Activated CD8-positive, alpha-beta memory T cell treated with anti-CD3 and anti-CD28 coated beads for 48 hours (primary cell): Measurements from ENCODE around the gene C1QTNF6.

Experiments used
- DNase-seq, 3 experiments: peaks; one replicate each; pipeline ENCODE4 v3.0.0-alpha.2; 2020; ENCODE audit warnings: low read depth in 2 of 3, low spot score in 2 of 3

C1QTNF6 gene

DNA sequence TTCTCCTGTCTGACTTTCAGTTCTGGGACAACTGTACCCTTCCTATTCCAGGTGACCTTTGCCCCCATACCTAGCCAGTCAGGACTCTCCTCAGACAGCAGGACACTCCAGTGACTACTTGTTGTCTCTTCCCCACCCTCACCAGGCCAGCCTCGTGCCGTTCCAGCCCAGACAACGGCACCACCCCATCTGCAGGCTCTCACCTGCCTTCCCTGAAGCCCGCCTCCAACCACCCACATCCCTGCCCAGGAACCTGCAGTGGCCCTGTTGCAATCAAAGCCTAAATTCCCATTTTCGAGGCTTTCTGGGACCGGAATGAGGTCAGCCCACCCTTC is 42.0 kb downstream of the C1QTNF6 start:
- DNase-seq: no peak

DNA sequence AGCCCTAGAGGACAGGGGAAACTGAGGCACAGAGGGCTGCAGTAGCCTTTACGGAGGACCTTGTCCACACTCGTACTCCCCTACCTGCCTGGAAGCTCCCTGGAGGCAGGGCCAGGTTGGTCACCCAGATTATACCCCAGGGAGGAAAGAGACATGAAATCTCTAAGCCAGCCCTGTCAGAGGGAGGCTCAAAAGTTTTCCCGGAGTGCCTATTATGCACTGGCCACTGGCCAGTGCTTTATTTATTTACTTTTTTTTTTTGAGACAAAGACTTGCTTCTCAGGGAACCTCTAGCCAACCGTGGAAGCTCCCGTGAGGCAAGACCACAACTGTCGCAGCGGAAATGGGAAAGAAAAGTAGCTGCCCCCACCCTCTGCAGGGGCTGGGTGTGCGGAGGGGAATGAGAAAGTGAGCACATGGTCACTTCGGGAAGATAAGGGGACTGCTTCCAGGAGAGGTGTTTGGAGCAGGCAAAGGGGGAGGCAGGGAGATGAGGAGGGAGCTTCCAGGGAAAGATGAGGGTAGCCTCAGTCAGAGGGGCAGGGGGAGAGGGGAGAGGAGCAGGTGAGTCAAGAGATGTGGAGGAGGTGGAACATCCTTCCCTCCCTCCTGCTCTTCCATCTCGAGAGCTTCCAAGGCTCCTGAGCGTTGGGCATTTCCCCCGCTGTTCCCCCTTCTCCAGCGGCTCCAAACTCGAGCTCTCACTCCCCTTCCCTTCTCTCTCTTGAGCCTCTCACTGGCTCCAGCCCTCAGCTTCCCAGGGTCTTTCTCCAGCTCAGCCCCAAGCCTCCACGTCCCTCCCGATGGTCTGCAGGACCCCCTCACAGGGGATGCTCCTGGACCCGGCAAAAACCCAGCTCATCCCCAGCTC is 42.6 kb downstream of the C1QTNF6 start:
- no peak for DNase-seq

DNA sequence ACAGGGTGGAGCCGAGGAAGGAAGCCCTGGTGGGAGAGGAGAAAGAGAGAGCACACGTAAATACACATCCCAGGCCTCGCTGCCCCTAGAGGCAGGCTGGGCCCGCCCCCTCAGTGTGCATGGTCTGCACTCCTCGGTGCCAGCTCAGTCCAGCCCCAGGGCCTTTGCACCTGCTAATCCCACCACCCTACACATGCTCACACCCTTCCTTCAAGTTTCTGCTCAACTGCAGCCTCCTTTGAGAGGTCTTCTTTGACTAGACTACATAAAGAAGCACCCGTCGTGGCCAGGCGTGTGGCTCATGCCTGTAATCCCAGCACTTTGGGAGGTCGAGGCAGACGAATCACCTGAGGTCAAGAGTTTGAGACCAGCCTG is 43.9 kb downstream of the C1QTNF6 start:
- DNase-seq: no peak

DNA sequence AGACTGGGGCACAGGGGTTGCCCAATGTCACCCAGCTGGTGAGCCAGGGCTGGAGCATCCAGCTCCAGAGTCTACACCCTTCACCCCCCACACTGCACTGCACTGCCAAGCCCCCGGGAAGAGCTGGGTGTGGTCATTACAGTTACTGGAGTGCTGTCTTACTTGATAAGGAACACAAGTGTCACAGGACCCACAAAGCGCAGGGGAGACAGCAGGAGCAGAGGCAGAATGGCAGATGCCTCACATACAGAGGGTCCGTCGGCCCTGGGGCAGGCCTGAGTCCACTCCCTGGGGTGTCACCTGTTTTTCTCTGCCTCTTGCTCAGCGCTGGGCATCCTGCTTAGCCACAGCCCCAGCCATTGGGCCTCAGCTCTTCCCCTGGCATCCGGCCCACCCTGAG is 46.1 kb downstream of the C1QTNF6 start:
- no peak for DNase-seq

DNA sequence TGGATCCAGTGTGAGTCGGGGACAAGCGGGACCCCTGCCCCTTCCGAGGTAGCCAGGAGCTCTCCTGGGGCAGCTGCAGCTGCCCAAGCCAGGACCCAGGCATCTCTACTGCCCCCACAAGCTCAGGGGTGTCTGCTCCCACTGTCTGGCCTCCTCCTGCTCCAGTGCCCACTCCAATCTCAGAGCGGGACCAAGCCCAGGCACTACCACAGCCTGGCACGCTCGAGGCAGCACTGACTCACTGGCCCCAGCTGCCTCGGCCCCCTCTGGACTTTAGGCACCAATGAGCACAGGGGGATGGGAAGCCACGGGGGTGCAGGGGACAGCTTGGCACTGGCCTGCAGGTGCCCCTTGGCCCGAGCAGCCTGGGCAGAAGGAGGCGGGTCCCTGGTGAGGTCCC is 46.6 kb downstream of the C1QTNF6 start:
- DNase-seq: no peak

DNA sequence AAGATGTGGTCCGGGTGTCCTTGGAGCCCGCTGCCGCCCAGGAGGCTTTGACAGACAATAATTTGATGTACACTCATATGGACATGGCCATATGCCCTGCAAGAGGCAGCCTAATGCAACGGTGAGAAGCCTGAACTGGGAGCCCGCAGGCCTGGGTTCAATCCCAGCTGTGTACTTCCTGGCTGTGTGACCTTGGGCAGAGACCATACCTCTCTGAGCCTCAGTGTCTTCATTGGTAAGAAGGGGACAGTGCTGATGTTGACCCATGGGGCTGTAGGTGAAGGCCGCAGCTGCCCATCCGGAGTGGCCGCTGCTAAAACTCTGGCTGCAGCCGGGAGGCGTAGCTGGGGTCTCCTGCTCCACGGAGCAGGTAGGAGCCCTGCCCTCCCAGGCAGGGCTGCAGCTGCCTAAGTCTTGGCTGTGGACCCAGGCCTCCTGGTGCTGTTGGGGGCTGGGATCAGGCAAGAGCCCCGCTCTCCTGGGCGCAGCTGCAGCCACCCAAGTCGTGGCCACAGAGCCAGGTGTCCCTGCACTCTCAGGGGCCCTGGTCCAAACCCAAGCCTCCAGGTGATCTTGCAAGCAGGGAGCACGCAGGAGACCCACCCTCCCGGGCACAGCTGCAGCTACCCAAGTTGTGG is 47.2 kb downstream of the C1QTNF6 start:
- DNase-seq: no peak

DNA sequence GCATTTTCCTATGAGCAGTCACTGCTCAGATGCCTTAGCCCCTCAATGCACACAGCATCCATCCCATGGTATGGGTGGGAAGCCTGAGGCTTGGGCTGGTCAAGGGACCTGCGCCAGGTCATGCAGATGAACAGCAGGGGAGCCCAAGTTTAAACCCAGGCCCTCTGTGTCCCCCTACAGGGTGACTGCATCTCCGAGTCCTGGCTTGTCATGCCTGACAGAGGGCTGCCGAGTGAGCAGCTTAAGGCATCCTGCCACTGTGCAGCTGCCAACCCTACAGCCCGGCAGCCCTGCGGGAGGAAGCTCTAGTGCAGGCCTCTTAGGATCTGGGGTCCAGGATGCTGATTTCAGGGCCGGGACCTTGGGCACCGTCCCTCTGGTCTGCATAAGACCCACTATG is 48.3 kb downstream of the C1QTNF6 start:
- no peak for DNase-seq

DNA sequence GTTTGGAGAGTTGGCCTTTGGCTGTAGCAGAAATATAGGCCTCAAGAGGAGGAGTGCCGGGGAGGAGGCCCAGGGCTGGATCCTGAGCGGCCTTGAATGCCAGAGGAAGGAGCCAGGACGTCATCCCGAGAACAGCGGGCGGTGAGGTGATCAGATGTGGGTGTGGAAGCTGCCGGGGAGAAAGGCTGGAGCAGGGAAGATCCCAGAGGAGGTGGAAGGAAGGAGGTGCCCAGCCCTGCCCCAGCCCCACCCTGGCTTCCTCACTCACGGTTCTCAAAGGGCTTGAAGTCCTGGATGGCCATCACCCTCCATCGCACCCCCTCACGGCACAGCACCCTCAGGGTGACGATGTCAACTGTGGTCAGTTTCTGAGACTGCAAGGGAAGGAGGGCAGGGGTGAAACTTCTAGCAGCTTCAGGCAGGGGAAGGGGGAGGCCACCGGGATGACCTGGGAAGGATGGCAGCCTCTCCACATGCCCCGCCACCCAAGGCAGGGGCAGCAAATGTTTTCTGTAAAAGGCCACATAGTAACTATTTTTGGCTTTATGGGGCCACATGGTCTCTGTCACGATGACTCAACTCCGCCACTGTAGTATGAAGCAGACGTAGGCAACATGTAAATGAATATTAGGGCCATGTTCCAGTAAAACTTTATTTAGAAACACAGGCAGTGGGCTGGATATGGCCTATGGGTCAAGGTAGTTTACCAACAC is 49.0 kb downstream of the C1QTNF6 start:
- DNase-seq: no peak

DNA sequence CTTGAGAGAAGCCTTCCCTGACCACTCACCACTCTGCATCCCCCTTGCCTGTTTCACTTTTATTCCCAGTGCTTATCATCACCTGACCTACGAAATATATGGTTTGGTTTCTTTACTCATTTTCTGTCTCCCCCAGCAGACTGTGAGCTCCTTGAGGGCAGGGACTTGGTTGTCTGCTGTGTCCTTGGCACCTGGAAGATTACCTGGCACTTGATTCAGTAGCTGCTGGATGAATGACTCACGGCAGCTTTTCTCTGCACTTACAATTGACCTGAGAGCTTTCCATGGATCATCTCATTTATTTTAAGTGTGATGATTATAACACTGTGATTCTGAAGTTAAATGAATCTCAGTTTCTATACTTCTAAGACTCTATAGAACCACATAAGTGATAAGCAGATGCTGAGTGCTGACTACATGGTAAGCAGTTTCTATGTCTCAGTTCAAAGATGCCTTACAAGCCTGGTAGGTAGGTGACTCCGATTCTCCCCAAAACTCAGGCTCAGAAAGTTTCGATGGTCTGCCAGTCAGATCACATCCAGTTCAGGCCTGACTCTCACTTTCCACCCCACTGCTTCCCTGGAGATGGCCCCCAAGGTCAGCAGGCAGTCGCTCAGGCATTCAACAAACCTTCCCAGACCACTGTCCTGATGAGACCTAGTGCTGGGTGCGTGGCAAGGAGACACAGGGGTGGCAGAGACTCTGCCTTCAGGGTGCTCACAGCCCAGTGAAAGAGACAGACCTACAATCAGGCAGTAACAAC is 50.0 kb downstream of the C1QTNF6 start:
- no peak for DNase-seq

DNA sequence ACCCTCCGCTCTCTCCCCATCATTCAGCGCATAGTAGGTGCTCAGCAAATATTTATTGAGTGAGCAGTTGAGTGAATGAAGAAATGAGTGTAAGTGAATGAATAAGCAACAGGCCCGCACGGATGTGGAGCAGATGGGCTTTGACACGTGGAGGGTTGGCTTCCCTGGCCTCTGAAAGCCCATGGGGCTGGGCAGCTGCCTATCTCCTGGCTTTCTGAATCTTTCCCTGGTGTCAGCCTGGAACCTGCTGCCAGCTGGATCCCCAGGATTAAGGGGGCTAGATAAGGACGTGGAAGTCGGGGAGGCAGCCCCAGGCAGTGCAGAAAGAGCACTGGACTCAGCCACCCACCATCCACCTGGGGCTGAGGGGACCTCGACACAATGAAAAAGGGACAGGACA is 50.9 kb downstream of the C1QTNF6 start:
- DNase-seq: no peak

DNA sequence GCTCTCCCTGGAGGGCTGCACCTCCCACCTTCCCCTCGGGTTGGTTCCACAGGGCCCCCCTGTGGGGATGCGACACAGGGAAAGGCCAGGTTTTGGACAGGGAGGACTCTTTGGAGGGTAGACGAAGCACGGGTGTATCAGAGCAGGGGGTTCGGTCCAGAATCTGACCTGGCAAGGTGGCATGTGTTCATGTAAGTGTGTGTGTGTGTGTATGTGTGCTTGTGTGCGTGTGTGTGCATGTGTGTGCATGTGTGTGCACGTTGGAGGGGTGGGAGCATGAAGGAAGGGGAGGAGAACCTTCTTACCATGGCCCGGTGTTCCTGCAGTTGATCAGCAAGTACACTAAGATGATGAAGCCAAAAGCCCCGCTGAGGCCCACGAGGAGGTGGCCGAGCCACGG is 53.0 kb downstream of the C1QTNF6 start:
- DNase-seq: no peak

DNA sequence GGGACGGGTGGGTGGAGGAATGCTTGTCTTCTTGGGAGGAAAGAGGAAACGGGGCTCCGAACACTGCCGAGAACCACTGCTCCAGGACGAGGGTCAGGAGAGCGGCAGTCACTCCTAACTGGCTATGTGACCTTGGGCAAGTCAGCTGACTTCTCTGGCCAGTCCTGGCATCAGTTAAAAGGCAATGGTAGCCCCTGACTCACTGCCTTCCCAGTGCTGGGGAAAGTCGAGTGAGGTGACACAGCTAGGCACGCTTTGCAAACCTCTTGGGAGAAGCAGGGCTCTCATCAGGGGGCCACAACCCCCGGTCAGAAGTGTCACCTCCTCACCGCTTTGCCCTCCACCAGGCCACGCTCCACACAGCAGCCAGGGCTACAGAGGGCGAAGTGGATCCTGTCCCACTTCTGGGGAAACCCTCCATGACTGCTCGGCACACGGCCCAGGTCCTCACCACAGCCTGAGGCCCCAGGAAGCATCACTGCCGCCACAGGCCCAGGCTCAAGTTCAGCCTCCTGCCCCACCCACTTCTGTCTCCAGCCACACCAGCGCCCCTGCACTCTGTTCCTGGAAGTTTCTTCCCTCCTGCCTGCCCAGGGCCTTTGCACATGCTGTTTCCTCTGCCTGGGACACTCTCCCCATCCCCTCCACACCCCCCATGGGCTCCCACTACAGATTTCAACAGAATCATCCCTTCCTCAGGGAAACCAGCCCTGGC is 54.6 kb downstream of the C1QTNF6 start:
- DNase-seq: no peak

DNA sequence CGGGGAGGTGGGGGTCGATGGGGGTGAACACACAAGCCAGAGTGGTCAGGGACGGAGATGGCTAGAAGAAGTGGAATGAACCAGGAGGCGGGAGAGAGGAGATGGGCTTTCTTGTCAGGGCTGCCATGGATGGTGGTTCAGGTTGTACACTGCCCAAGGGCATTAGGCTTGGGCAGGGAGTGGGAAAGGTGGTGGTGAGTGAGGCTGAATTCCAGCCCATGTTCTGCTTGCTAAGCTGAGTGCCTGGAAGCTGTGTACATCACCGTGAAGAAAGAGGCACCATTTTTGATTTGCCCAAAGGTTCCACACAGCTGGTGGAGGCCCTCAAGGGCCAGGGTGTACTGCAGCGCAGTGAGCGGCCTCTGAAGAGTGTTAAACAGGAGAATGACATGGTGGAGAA is 55.3 kb downstream of the C1QTNF6 start:
- DNase-seq: no peak
